ENCODE data around the gene SMARCD2. TPM values are rescaled to one million over a fixed set of nuclear protein-coding genes. Genes with fewer than 3 reads are reported as not detected.

Gene SMARCD2
- total RNA-seq, 2 experiments from 2014 or later: 98.5 to 107 TPM

DNA sequence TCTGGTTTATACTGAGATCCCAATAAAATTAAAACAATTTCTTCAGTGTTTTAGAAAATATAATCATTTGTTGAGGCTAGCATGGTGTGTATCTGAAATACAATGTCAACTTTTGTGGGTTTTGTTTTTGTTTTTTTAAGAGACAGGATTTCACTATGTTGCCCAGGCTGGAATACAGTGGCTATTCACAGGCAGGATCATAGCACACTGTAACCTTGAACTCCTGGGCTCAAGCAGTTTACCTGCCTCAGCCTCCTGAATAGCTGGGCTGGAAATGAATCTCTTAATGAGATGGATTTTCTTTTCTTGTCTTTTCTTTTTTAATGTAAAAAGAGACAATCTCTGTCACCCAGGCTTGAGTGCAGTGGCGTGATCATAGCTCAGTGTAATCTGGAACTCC is 56.4 kb downstream of the SMARCD2 start:
- intact Hi-C loops (cut with micrococcal nuclease): no loop called here
- CTCF ChIA-PET: interaction anchor here (1.3 kb wide), 1 partner anchor 13 kb away, joined by 3 read pairs; no protein-coding TSS in a partner anchor
- no peak for DNase-seq
- no peak overlapping the region for H3K4me3 Mint-ChIP-seq
- H3K4me1 Mint-ChIP-seq (ENCODE audit: low read depth): peaks cover 28% of the 10 kb centered on the region
- H3K27me3 Mint-ChIP-seq (ENCODE audit: low read depth): no peaks in the 10 kb centered on the region
- peaks cover 17% of the 10 kb centered on the region for H3K36me3 Mint-ChIP-seq (ENCODE audit: low read depth)
- no peak overlapping the region for H3K27ac Mint-ChIP-seq
- H3K9me3 Mint-ChIP-seq: no peaks in the 10 kb centered on the region

DNA sequence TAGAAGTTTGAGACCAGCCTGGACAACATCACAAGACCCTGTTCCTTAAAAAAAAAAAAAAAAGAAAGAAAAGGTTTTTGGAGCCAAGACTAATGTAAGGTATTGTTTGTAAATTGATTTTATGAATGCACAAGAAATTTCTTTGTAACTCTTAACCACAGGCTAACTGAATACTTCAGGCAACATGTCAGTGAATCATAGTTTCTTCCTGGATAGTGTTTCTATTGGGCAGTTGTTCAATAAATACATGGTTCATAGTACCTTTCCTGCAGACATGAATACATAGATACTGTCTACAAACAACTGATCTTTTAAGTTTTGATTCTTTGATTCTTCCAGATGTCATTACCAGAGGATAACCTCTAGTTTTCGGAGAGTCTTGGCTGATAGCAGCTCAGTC is 56.9 kb downstream of the SMARCD2 start:
- CTCF ChIA-PET: interaction anchor here (0.6 kb wide), 1 partner anchor 36 kb away, joined by 3 read pairs; no protein-coding TSS in a partner anchor
- no peak for DNase-seq
- Mint-ChIP-seq H3K36me3 (ENCODE audit: low read depth) (peaks cover 17% of the 10 kb centered on the region), H3K27ac (no peak overlapping the region), H3K27me3 (ENCODE audit: low read depth) (no peaks in the 10 kb centered on the region), H3K4me1 (ENCODE audit: low read depth) (peaks cover 33% of the 10 kb centered on the region), H3K4me3 (no peak overlapping the region), H3K9me3 (no peaks in the 10 kb centered on the region)
- intact Hi-C loops (cut with micrococcal nuclease): no loop called here

DNA sequence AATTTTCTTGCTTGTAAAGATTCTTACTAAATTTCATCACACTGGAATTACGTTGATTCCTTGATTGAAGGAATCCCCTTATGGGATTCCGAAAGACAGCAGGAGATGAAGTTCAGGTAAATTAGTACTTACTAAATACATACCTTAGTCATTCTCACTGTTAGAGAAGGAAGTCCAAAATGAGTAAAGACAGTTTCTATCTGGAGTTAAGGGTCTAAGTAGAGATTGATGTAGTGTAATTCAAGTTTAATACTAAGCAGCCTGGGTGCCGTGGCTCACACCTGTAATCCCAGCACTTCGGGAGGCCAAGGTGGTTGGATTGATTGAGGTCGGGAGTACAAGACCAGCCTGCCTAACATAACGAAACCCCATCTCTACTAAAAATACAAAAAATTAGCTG is 59.0 kb downstream of the SMARCD2 start:
- H3K36me3 Mint-ChIP-seq (ENCODE audit: low read depth): peaks cover 22% of the 10 kb centered on the region
- intact Hi-C loops (cut with micrococcal nuclease): loop anchor here (1.0 kb wide), 1 partner anchor 8 kb away; no protein-coding TSS in a partner anchor
- H3K27me3 Mint-ChIP-seq (ENCODE audit: low read depth): no peaks in the 10 kb centered on the region
- no peaks in the 10 kb centered on the region for H3K9me3 Mint-ChIP-seq
- peak overlapping the region; percentile 2 for H3K27ac Mint-ChIP-seq
- H3K4me1 Mint-ChIP-seq (ENCODE audit: low read depth): peaks cover 52% of the 10 kb centered on the region
- CTCF ChIA-PET: interaction anchor here (0.6 to 1.1 kb wide), 3 partner anchors 8 to 110 kb away, joined by 3 to 5 read pairs (median 3); no protein-coding TSS in a partner anchor
- DNase-seq: no peak
- no peak overlapping the region for H3K4me3 Mint-ChIP-seq

Other genes starting within 250 kb of the SMARCD2 start
- 10 to 100 TPM; 27.6 to 28.9 TPM for gene TACO1, start 241.8 kb downstream of the SMARCD2 start, total RNA-seq
- 10 to 100 TPM; 28.8 to 29.6 TPM for gene MAP3K3, start 220.3 kb downstream of the SMARCD2 start, total RNA-seq
- 100 to 1,000 TPM; 121 TPM for gene LIMD2, start 142.6 kb downstream of the SMARCD2 start, total RNA-seq
- 10 to 100 TPM; 73.2 to 76.3 TPM for gene STRADA, start 100.9 kb downstream of the SMARCD2 start, total RNA-seq
- gene CCDC47, start 69.1 kb downstream of the SMARCD2 start, total RNA-seq: 10 to 100 TPM; 40.5 to 42.1 TPM
- 10 to 100 TPM; 91.7 to 92.9 TPM for gene DDX42, start 68.5 kb downstream of the SMARCD2 start, total RNA-seq
- 100 to 1,000 TPM; 144 to 154 TPM for gene PSMC5, start 15.3 kb downstream of the SMARCD2 start, total RNA-seq
- gene FTSJ3, start 15.0 kb downstream of the SMARCD2 start, total RNA-seq: 10 to 100 TPM; 25.3 to 26.2 TPM
- gene CSH2, start 31.0 kb upstream of the SMARCD2 start, total RNA-seq: not detected
- gene GH2, start 39.3 kb upstream of the SMARCD2 start, total RNA-seq: not detected
- gene CSH1, start 53.9 kb upstream of the SMARCD2 start, total RNA-seq: not detected
- gene CSHL1, start 68.6 kb upstream of the SMARCD2 start, total RNA-seq: not detected
- not detected for gene GH1, start 76.2 kb upstream of the SMARCD2 start, total RNA-seq
- gene CD79B, start 89.6 kb upstream of the SMARCD2 start, total RNA-seq: 10 to 100 TPM; 24.2 to 24.3 TPM
- gene SCN4A, start 130.2 kb upstream of the SMARCD2 start, total RNA-seq: under 1 TPM; 0.10 to 0.47 TPM
- under 1 TPM; 0.21 to 0.44 TPM for gene PRR29, start 155.7 kb upstream of the SMARCD2 start, total RNA-seq
- gene ICAM2, start 177.9 kb upstream of the SMARCD2 start, total RNA-seq: 10 to 100 TPM; 41.6 to 41.9 TPM

All from activated naive CD4-positive, alpha-beta T cell treated with anti-CD3 and anti-CD28 coated beads for 36 hours (primary cell).